ENCODE results near the gene ABCC5.
A peak's percentile ranks its signal among the peaks of the same experiment; 100 is the strongest.

The ABCC5 gene

DNA sequence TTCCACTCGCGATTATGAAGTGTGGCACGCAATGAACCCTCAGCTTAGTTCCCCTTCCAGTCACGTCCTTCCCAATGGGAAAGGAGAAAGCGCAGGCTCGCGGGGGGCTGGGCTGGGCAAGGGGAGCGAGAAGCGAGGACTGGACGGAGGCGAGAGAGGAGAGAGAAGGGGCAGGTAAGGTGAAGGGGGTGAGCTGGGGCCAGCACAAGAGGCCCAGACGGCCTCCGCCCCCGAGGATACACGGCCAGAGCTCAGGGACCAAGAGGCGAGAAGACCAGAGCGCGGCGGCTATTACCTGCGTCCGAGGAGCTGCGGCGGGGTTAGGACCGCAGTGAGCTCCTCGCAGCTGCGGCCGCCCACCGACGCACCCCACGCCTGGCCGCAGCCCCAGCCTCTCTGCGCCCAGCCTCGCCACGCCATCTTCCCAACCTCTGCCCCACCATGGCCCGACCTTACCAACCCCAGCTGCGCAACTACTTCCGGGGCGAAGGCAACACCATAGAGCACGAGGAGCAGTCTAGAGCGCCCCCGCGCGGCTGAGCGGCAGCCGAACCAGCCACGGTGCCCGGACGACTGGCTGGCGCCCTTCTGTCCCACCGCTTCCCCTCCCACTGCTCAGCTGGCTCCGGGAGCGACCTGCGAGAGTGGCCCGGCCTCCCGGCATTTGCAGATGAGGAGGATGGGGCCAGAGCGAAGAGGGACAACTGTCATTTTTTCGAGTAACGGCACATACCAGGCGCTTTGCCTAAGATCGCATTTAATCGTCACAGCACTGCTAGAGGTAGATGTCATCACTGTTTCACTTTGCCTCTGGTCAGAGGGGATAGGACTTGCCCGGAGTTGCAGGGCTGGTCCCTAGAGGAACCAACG lies 133.0 kb downstream of the ABCC5 start, which contains the start of gene PARL (continued):
- TF ChIP-seq ZNF394 (tag by site-specific recombination; IDR thresholded peaks at IDR 0.05; ENCODE audit: borderline replicate concordance) (peak; percentile 57; the same call in 1 of the 2 replicates), ZNF24 (tag by site-specific recombination; IDR thresholded peaks at IDR 0.05) (peak; percentile 86), ZFHX2 (tag by site-specific recombination; conservative IDR thresholded peaks at IDR 0.05) (peak; percentile 91), ZBTB17 (tag by site-specific recombination; IDR thresholded peaks at IDR 0.05) (peak; percentile 84), ZNF561 (tag by site-specific recombination; IDR thresholded peaks at IDR 0.05; ENCODE audit: borderline replicate concordance) (peak; percentile 76; the same call in 1 of the 2 replicates)

DNA sequence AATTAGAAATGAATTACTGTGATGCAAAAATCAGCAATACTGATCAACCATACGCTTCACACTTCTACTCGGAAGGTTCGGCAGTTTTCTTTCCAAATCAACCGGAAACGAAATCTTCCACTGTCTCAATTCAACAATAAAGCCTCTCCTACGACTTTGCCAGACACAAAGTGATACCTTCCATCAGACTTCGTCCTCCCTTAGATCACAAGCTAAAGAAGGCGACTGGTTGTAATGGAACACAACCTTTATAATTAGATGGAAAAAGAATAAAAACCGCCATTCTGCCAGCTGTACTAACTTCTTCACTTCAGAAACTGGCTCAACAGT lies 133.6 kb downstream of the ABCC5 start:
- no peaks in the 10 kb centered on the region for H3K9me3 ChIP-seq (ENCODE audit: control insufficient read depth, insufficient read depth, low read depth, low read length)
- POLR2A ChIA-PET = interaction anchor here (1.1 to 1.6 kb wide), 3 partner anchors 12 to 134 kb away, joined by 3 to 6 read pairs (median 5); partner anchors contain the start of genes ABCC5 and MAP6D1
- TF ChIP-seq ZBTB1 (tag by site-specific recombination; IDR thresholded peaks at IDR 0.05) (no peak), ZFP41 (tag by site-specific recombination; IDR thresholded peaks at IDR 0.05; ENCODE audit: borderline replicate concordance) (no peak), ZNF311 (tag by site-specific recombination; IDR thresholded peaks at IDR 0.05; ENCODE audit: borderline replicate concordance) (no peak), ZBTB17 (tag by site-specific recombination; IDR thresholded peaks at IDR 0.05) (no peak), KLF7 (tag by site-specific recombination; IDR thresholded peaks at IDR 0.05; ENCODE audit: borderline replicate concordance) (no peak), ZNF16 (tag by site-specific recombination; IDR thresholded peaks at IDR 0.05; ENCODE audit: low read depth) (no peak), BCL11A (tag by site-specific recombination; IDR thresholded peaks at IDR 0.05; ENCODE audit: low read depth) (no peak), ZFP3 (tag by site-specific recombination; IDR thresholded peaks at IDR 0.05; ENCODE audit: low read depth) (no peak)
- TF ChIP-seq, protein P1, sequence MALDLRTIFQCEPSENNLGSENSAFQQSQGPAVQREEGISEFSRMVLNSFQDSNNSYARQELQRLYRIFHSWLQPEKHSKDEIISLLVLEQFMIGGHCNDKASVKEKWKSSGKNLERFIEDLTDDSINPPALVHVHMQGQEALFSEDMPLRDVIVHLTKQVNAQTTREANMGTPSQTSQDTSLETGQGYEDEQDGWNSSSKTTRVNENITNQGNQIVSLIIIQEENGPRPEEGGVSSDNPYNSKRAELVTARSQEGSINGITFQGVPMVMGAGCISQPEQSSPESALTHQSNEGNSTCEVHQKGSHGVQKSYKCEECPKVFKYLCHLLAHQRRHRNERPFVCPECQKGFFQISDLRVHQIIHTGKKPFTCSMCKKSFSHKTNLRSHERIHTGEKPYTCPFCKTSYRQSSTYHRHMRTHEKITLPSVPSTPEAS (tag by site-specific recombination; IDR thresholded peaks at IDR 0.05) = no peak
- H3K4me3 ChIP-seq (ENCODE audit: low read depth, low read length) = peak overlapping the region; percentile 99
- H3K4me1 ChIP-seq (ENCODE audit: control insufficient read depth, insufficient read depth, low read length) = no peaks in the 10 kb centered on the region
- peak overlapping the region; percentile 48; the same call in 1 of the 2 replicates for H3K27ac ChIP-seq (ENCODE audit: extremely low read depth, low read depth, low read length)
- H3K36me3 ChIP-seq (ENCODE audit: control insufficient read depth in 2 of 2, insufficient read depth in 1 of 2, low read length in 2 of 2) = peaks cover 0 to 6% of the 10 kb centered on the region in 2 experiments; a peak in 2 of 3 replicates
- CTCF ChIA-PET = interaction anchor here (0.6 to 1.6 kb wide), 11 partner anchors 12 to 410 kb away, joined by 3 to 6 read pairs (median 4); no protein-coding TSS in a partner anchor

DNA sequence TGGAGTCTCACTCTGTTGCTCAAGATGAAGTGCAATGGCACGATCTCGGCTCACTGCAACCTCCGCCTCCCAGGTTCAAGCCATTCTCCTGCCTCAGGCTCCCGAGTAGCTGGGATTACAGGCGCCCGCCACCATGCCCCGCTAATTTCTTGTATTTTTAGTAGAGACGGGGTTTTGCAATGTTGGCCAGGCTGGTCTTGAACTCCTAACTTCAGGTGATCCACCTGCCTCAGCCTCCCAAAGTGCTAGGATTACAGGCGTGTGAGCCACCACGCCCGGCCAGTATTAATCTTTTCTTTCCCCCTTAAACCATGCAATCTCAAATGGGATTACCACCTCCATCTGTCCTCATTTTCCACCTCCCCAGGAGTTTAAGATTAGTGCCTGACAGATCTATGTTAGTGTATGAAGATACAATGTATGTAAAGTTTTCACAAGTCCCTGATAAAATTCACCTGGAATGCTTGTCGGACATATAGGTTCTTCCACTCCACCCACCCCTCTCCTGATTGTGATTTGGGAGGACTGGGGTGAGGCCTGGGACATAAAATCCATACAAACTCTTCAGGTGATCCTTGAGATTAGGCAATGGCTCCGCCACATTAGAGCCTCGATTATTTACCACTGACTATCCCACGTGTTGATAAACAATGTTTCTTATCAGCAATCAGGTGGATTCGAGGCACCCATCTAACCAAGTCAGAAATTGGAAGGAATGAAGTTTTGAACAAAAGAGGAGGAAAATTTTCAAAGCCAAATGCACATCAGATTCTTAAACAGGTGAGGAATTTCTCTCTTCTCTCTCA lies 134.2 kb downstream of the ABCC5 start:
- H3K4me1 ChIP-seq (ENCODE audit: control insufficient read depth, insufficient read depth, low read length) = no peaks in the 10 kb centered on the region
- H3K9me3 ChIP-seq (ENCODE audit: control insufficient read depth, insufficient read depth, low read depth, low read length) = no peaks in the 10 kb centered on the region
- peak overlapping the region; percentile 99 for H3K4me3 ChIP-seq (ENCODE audit: low read depth, low read length)
- peaks cover 0 to 6% of the 10 kb centered on the region in 2 experiments; a peak in 2 of 3 replicates for H3K36me3 ChIP-seq (ENCODE audit: control insufficient read depth in 2 of 2, insufficient read depth in 1 of 2, low read length in 2 of 2)
- POLR2A ChIA-PET = interaction anchor here (1.6 kb wide), 1 partner anchor 57 kb away, joined by 6 read pairs; the partner anchor contains the start of gene MAP6D1
- CTCF ChIA-PET = interaction anchor here (0.6 to 1.6 kb wide), 5 partner anchors 12 to 333 kb away, joined by 3 to 6 read pairs (median 4); no protein-coding TSS in a partner anchor
- H3K27ac ChIP-seq (ENCODE audit: extremely low read depth, low read depth, low read length) = no peak overlapping the region
- no peak for TF ChIP-seq REPIN1 (tag by site-specific recombination; IDR thresholded peaks at IDR 0.05; ENCODE audit: low read depth)
- no peak for TF ChIP-seq PRDM1 (tag by site-specific recombination; IDR thresholded peaks at IDR 0.05)
- no peak for TF ChIP-seq ZNF138 (tag by site-specific recombination; IDR thresholded peaks at IDR 0.05; ENCODE audit: borderline replicate concordance)
- TF ChIP-seq ZNF157 (tag by site-specific recombination; IDR thresholded peaks at IDR 0.05) = no peak
- TF ChIP-seq ZBTB17 (tag by site-specific recombination; IDR thresholded peaks at IDR 0.05) = peak; percentile 20; the same call in 1 of the 2 replicates
- peak; percentile 59 for TF ChIP-seq ZNF133 (tag by site-specific recombination; IDR thresholded peaks at IDR 0.05)
- TF ChIP-seq ZBTB48 (tag by site-specific recombination; IDR thresholded peaks at IDR 0.05) = no peak
- no peak for TF ChIP-seq ZNF768 (tag by site-specific recombination; IDR thresholded peaks at IDR 0.05)
- no peak for TF ChIP-seq ZFP37 (tag by site-specific recombination; IDR thresholded peaks at IDR 0.05)
- TF ChIP-seq ZNF335 (tag by site-specific recombination; conservative IDR thresholded peaks at IDR 0.05) = peak; percentile 59
- no peak for TF ChIP-seq ZNF214 (tag by site-specific recombination; IDR thresholded peaks at IDR 0.05; ENCODE audit: borderline replicate concordance)
